Common myeloid progenitor, CD34-positive (primary cell): ENCODE data around the gene CBFA2T3.

Experiments used
- CTCF ChIA-PET: fragments of 350-600 bp; sonication (Branson Sonifier 250); formaldehyde crosslinking; loops from one replicate; lab custom pipeline; 2021; ENCODE audit warnings: antibody characterized with exemption; lab: Charles Lee
- POLR2A ChIA-PET: fragments of 350-600 bp; sonication (Branson Sonifier 250); formaldehyde crosslinking; loops from one replicate; lab custom pipeline; 2021; ENCODE audit warnings: antibody characterized with exemption; lab: Charles Lee
- DNase-seq, 3 donors: peaks; one replicate each; pipeline versions ENCODE4 v3.0.0 to v3.0.0-alpha.2; 2013
- H3K27ac ChIP-seq, 2 experiments: 1 replicate in 1 of 2; 2 replicates in 1 of 2; pipeline ENCODE4 v1.7.0; 2013; ENCODE audit warnings: inconsistent platforms in 2 of 2, low read length in 2 of 2, mild to moderate bottlenecking in 2 of 2, low read depth in 1 of 2, moderate library complexity in 1 of 2; ENCODE audit not compliant: severe bottlenecking in 2 of 2, insufficient read depth in 1 of 2, poor library complexity in 1 of 2
- H3K27me3 ChIP-seq, 5 experiments: replicated peaks in 2 of 5; 1 replicate in 3 of 5; 2 replicates in 2 of 5; pipeline versions ENCODE4 v1.6.1 to v1.7.0; 2013; ENCODE audit warnings: low read length in 4 of 5, mild to moderate bottlenecking in 2 of 5, moderate library complexity in 2 of 5, inconsistent platforms in 1 of 5; ENCODE audit not compliant: insufficient read depth in 5 of 5, control insufficient read depth in 4 of 5
- H3K36me3 ChIP-seq, 4 experiments: 1 replicate in 2 of 4; 2 replicates in 2 of 4; pipeline versions ENCODE4 v1.6.1 to v1.7.0; 2013; ENCODE audit warnings: low read length in 3 of 4, control low read depth in 1 of 4, mild to moderate bottlenecking in 1 of 4; ENCODE audit not compliant: control insufficient read depth in 4 of 4, insufficient read depth in 4 of 4
- H3K4me1 ChIP-seq, 4 experiments: 1 replicate in 3 of 4; 2 replicates in 1 of 4; pipeline versions ENCODE4 v1.6.1 to v1.7.1; 2013; ENCODE audit warnings: low read length in 3 of 4, mild to moderate bottlenecking in 3 of 4, control low read depth in 1 of 4, inconsistent platforms in 1 of 4, moderate library complexity in 1 of 4; ENCODE audit not compliant: control insufficient read depth in 4 of 4, insufficient read depth in 4 of 4; ENCODE audit errors: control extremely low read depth in 1 of 4
- H3K4me3 ChIP-seq, 7 experiments: 1 replicate in 4 of 7; 2 replicates in 3 of 7; pipeline versions ENCODE4 v1.5.1 to v1.7.0; 2013; ENCODE audit warnings: mild to moderate bottlenecking in 7 of 7, low read length in 6 of 7, moderate library complexity in 6 of 7, inconsistent platforms in 2 of 7, low read depth in 2 of 7, control low read depth in 1 of 7; ENCODE audit not compliant: insufficient read depth in 4 of 7, control insufficient read depth in 1 of 7; ENCODE audit errors: extremely low read depth in 1 of 7
- H3K9me3 ChIP-seq, 5 experiments: 1 replicate in 4 of 5; 2 replicates in 1 of 5; pipeline versions ENCODE4 v1.6.1 to v1.7.1; 2013; ENCODE audit warnings: low read length in 4 of 5, mild to moderate bottlenecking in 2 of 5, inconsistent platforms in 1 of 5, low read depth in 1 of 5, moderate library complexity in 1 of 5; ENCODE audit not compliant: control insufficient read depth in 4 of 5, insufficient read depth in 2 of 5; ENCODE audit errors: control extremely low read depth in 1 of 5
- WGBS: methylation state at CpG from one replicate; pipeline ENCODE4 v1.1.5; 2013; ENCODE audit not compliant: insufficient coverage; 5-methylcytosine and 5-hydroxymethylcytosine counted together

Gene CBFA2T3

DNA sequence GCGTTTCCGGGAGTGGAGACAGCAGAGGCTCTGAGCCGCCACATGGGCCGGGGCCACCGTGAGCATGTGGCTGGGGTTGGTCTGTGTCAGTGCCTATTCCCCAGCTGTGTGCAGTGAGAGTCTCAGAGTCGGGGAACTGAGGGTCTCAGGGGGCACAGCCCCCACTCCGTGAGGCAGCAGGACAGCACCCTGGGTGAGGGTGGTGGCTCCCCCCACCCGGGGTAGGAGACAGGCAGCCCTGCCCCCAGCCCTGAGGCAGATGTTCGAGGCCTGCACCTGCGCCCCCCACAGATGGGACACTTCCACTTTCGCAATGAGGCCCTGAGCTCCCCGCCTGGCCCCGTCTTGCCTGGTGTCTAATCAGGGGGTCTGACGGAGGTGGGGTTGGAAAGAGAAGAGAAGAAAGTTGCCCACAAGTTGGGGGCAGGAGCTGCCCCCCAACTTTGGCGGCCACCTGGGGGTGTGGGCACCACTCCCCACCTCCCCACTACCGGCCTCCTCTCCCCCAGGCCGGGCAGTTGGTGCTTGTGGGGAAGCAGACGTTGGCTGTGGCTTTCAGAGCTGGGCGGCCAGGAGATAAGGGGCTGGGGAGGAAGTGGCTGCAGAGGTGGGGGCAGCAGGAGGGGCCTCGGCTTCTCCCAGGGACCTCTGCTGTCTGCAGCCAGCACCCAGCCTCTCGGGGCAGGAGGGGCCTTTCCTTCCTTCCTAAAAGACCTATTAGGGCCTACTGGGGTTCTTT, 1.8 kb upstream of the CBFA2T3 start:
- Histone ChIP-seq H3K36me3 (peaks cover 0 to 2% (median 0%) of the 10 kb centered on the region in 4 experiments), H3K9me3 (no peaks in the 10 kb centered on the region), H3K4me3 (peak overlapping the region in 4 of 7 experiments; percentile 36 to 94 (median 68)), H3K27me3 (no peaks in the 10 kb centered on the region), H3K4me1 (peaks cover 3 to 78% (median 70%) of the 10 kb centered on the region in 4 experiments), H3K27ac (peak overlapping the region; percentile 15 to 87)
- peak; percentile 86 to 98 (median 96) for DNase-seq
- 0% methylated on average over 12 of the region's 21 CpGs for WGBS
- ChIA-PET CTCF (interaction anchor here (0.7 to 2.8 kb wide), 14 partner anchors 10 to 177 kb away, joined by 3 to 22 read pairs (median 4); no protein-coding TSS in a partner anchor), POLR2A (interaction anchor here (1.0 to 4.2 kb wide), 12 partner anchors 10 to 169 kb away, joined by 3 to 72 read pairs (median 6); partner anchors contain the start of gene ACSF3)

DNA sequence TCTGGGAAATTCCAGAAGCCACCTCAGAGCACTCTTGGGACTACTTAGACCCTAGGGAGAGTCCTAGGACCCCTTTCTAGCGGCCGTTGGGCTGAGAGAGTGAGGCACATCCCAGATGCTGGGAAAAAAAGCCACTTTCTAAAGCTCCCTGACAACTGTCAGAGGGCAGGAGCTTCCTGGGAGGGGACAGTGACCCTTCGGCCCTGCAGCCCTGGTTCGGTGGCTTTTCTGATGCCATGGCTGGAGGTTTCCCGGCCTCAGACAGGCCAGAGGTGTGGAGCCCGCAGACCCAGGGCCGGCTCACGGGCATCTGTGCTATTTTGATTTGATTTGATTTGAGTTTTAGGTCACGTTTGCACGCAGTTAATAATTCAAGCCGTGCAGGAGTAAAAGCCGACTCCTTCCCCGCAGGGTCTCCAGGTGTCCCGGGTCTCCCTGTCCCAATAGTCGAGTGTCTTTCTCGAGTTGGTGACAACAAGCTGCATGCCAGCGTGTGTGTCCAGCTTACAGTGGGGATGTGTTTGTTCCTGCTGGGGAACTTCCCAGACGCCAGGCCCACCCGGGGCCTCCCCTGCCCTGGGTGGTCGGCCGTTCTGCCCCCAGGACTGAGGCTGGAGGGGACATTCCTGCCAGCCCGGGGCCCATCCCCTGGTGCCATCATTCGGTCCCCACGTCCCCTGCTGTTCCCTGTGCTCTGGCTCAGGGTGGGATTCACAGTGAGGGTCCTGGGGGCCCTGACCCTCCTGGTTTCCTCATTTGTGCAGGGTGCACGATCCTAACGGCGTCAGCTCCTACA, 1.0 kb upstream of the CBFA2T3 start:
- ChIA-PET CTCF (interaction anchor here (0.7 to 2.8 kb wide), 13 partner anchors 10 to 177 kb away, joined by 3 to 22 read pairs (median 4); no protein-coding TSS in a partner anchor), POLR2A (interaction anchor here (0.8 to 4.2 kb wide), 15 partner anchors 9 to 168 kb away, joined by 3 to 72 read pairs (median 5); partner anchors contain the start of gene ACSF3)
- Histone ChIP-seq H3K27ac (peak overlapping the region; percentile 15 to 87), H3K9me3 (no peaks in the 10 kb centered on the region), H3K4me3 (peak overlapping the region in 5 of 7 experiments; percentile 12 to 94 (median 44)), H3K27me3 (no peaks in the 10 kb centered on the region), H3K4me1 (peaks cover 5 to 78% (median 70%) of the 10 kb centered on the region in 4 experiments), H3K36me3 (peaks cover 0 to 4% (median 1%) of the 10 kb centered on the region in 4 experiments)
- 15% methylated on average over 26 of the region's 27 CpGs for WGBS
- no peak for DNase-seq

DNA sequence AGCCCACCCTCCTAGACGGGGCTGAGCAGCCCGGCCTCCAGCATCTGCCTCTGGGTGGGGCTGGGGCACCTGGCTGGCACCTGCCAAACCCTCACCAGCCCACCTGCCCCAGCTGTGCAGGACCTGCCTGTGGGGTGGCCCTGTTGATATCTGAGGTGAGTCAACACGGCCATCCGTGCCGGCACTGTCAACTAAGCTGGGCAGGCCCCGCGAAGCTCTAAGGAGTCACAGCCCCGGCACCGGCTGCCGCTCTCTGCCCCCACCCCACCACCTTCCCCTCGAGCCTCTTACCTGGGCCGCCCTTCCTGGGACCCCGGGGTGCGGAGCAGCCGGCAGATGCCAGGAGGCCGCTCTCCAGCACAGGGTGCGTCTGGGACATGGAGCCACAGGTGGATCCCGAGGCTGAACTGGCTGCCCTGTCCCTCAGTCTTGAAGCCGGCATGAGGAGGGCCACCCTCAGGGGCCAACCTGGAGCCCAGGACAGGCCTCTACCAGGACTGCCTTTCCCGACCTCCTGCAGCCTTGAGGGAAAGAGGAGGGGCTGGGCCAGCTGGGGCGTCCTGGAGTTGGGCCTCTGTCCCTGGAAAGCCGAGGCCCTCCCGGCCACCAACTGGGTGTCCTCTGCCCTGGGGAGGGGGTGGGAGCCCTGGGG, 515 bp downstream of the CBFA2T3 start:
- H3K4me1 ChIP-seq, result peaks cover 5 to 80% (median 79%) of the 10 kb centered on the region in 4 experiments
- ChIA-PET POLR2A (interaction anchor here (0.6 to 4.2 kb wide), 13 partner anchors 8 to 241 kb away, joined by 3 to 72 read pairs (median 4); partner anchors contain the start of gene ZNF778), CTCF (interaction anchor here (1.2 to 2.8 kb wide), 3 partner anchors 13 to 40 kb away, joined by 3 to 22 read pairs (median 3); no protein-coding TSS in a partner anchor)
- no peaks in the 10 kb centered on the region for H3K9me3 ChIP-seq
- WGBS, result 0% methylated on average over 10 of the region's 23 CpGs
- peak overlapping the region; percentile 76 to 96 (median 92) for H3K4me3 ChIP-seq
- H3K27me3 ChIP-seq, result no peaks in the 10 kb centered on the region
- H3K27ac ChIP-seq, result peak overlapping the region; percentile 79 to 87
- peak in 2 of 3 donors; percentile 59 to 77 for DNase-seq
- peaks cover 0 to 19% (median 5%) of the 10 kb centered on the region in 4 experiments for H3K36me3 ChIP-seq

- H3K27ac ChIP-seq, result peak overlapping the region; percentile 79 to 87
- under 1% methylated on average over 25 of the region's 25 CpGs for WGBS
- ChIA-PET POLR2A (interaction anchor here (1.3 to 4.2 kb wide), 5 partner anchors 8 to 176 kb away, joined by 3 to 72 read pairs (median 5); no protein-coding TSS in a partner anchor), CTCF (interaction anchor here (1.4 kb wide), 1 partner anchor 39 kb away, joined by 3 read pairs; no protein-coding TSS in a partner anchor)
- H3K27me3 ChIP-seq, result no peaks in the 10 kb centered on the region
- H3K36me3 ChIP-seq, result peaks cover 0 to 25% (median 11%) of the 10 kb centered on the region in 4 experiments
- no peaks in the 10 kb centered on the region for H3K9me3 ChIP-seq
- H3K4me3 ChIP-seq, result peak overlapping the region; percentile 76 to 96 (median 92)
- DNase-seq, result peak in 2 of 3 donors; percentile 39 to 51
- H3K4me1 ChIP-seq, result peaks cover 5 to 86% (median 84%) of the 10 kb centered on the region in 4 experiments
Observed at GRCh38 chr16:88975511-88976061, 1.4 kb downstream of the CBFA2T3 start.

DNA sequence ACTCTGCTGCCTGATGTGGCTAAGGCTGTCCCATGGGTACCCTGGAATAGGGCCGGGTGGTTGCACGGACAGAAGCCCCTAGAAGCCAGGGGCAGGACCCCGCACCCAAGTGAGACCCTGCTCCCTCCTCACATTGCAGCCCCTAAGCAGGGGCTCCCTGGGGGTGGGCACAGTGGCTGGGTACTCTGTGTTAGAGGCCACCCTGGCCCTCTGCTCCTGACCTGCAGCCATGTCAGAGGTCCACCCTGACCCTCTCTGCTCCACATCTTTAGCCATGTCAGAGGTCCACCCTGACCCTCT, 2.1 kb downstream of the CBFA2T3 start:
- peak overlapping the region; percentile 76 to 96 (median 92) for H3K4me3 ChIP-seq
- peaks cover 5 to 93% (median 91%) of the 10 kb centered on the region in 4 experiments for H3K4me1 ChIP-seq
- ChIA-PET POLR2A (no interaction called here), CTCF (no interaction called here)
- 20% methylated on average over 1 of the region's 3 CpGs for WGBS
- no peak for DNase-seq
- H3K36me3 ChIP-seq, result peaks cover 0 to 32% (median 18%) of the 10 kb centered on the region in 4 experiments
- no peaks in the 10 kb centered on the region for H3K27me3 ChIP-seq
- peak overlapping the region; percentile 46 to 87 for H3K27ac ChIP-seq
- H3K9me3 ChIP-seq, result no peaks in the 10 kb centered on the region
